Measurements from ENCODE around the gene TOPAZ1.

GRCh38 chr3:44338828-44339127, 97.1 kb downstream of the TOPAZ1 start:
- no peak for TF ChIP-seq POLR2A (conservative IDR thresholded peaks at IDR 0.05)
- no peak for TF ChIP-seq CTCF (IDR thresholded peaks at IDR 0.05 in 2 of 3, conservative IDR thresholded peaks at IDR 0.05 in 1 of 3; ENCODE audit: insufficient read depth in 2 of 3, low read depth in 1 of 3, low read length in 3 of 3)
- no peak for TF ChIP-seq MEIS2 (IDR thresholded peaks at IDR 0.05; ENCODE audit: partially characterized antibody)

All from K562 (cell line).